CD4-positive, alpha-beta T cell (primary cell): ENCODE results near the gene KIAA1217. TPM values are rescaled to one million over a fixed set of nuclear protein-coding genes. Genes with fewer than 3 reads are reported as not detected.

Source experiments
- ATAC-seq: fragments of 200-7000 bp; cut with Tn5 transposase; one replicate; pipeline ENCODE4 v1.10.0; 2022; ENCODE audit warnings: mild to moderate bottlenecking; ENCODE audit not compliant: poor library complexity
- CTCF ChIA-PET: fragments of 350-600 bp; sonication (Branson Sonifier 250); formaldehyde crosslinking; loops from one replicate; lab custom pipeline; 2021; ENCODE audit warnings: antibody characterized with exemption, inconsistent platforms; lab: Charles Lee
- POLR2A ChIA-PET: fragments of 350-600 bp; sonication (Branson Sonifier 250); formaldehyde crosslinking; loops from one replicate; lab custom pipeline; 2021; ENCODE audit warnings: antibody characterized with exemption, inconsistent platforms; lab: Charles Lee
- DNase-seq, 14 experiments: peaks; one replicate each; pipeline ENCODE4 v3.0.0-alpha.2; 2013 to 2020; ENCODE audit warnings: mixed read lengths in 2 of 14
- H3K27ac ChIP-seq, 2 donors: one replicate each; pipeline versions ENCODE4 v1.5.1 to v1.7.0; 2013; ENCODE audit warnings: low read length in 2 of 2, low read depth in 1 of 2, mild to moderate bottlenecking in 1 of 2
- H3K27me3 ChIP-seq, 2 experiments: 1 replicate in 1 of 2; 2 replicates in 1 of 2; pipeline versions ENCODE4 v1.6.1 to v1.7.0; 2013; ENCODE audit warnings: low read length in 2 of 2, control low read depth in 1 of 2, mild to moderate bottlenecking in 1 of 2, moderate library complexity in 1 of 2; ENCODE audit not compliant: insufficient read depth in 2 of 2, control insufficient read depth in 1 of 2
- H3K36me3 ChIP-seq: one replicate; pipeline ENCODE4 v1.6.1; 2013; ENCODE audit warnings: low read length, control low read depth; ENCODE audit not compliant: insufficient read depth
- H3K4me1 ChIP-seq: one replicate; pipeline ENCODE4 v1.6.1; 2013; ENCODE audit warnings: low read length, control low read depth; ENCODE audit not compliant: insufficient read depth
- H3K4me3 ChIP-seq: one replicate; pipeline ENCODE4 v1.5.1; 2013; ENCODE audit warnings: mild to moderate bottlenecking, low read length, moderate library complexity
- H3K9me3 ChIP-seq, 2 experiments: 1 replicate in 1 of 2; 2 replicates in 1 of 2; pipeline versions ENCODE4 v1.6.1 to v1.7.0; 2013; ENCODE audit warnings: low read length in 2 of 2, mild to moderate bottlenecking in 2 of 2, control low read depth in 1 of 2, moderate library complexity in 1 of 2; ENCODE audit not compliant: control insufficient read depth in 1 of 2, insufficient read depth in 1 of 2
- H3K27ac Mint-ChIP-seq: one replicate; pipeline ENCODE4 v1.8.0; 2020; ENCODE audit warnings: mixed read lengths
- H3K27me3 Mint-ChIP-seq: one replicate; pipeline ENCODE4 v1.8.0; 2021; ENCODE audit warnings: mixed read lengths
- H3K36me3 Mint-ChIP-seq: one replicate; pipeline ENCODE4 v1.8.0; 2021; ENCODE audit warnings: low read depth, mixed read lengths
- H3K4me1 Mint-ChIP-seq: one replicate; pipeline ENCODE4 v1.8.0; 2021; ENCODE audit warnings: low read depth, mixed read lengths
- H3K4me3 Mint-ChIP-seq: one replicate; pipeline ENCODE4 v1.8.0; 2020; ENCODE audit warnings: mild to moderate bottlenecking, mixed read lengths
- H3K9me3 Mint-ChIP-seq: one replicate; pipeline ENCODE4 v1.8.0; 2020; ENCODE audit warnings: mixed read lengths
- intact Hi-C, 2 experiments: fragments of 100-400 bp; cut with DNase I in 1 of 2; cut with micrococcal nuclease in 1 of 2; formaldehyde crosslinking; loops; one replicate each; pipeline versions ENCODE4 v1.15.1 to v1.9.0; 2023 to 2025; cut with DNase I, micrococcal nuclease
- total RNA-seq, 174 experiments: library from RNA in 2 of 174; stranded (reverse) in 2 of 174; gene quantifications; one replicate each; pipeline ENCODE4 v1.2.3 and lab custom pipeline; 2021 to 2026
- TF ChIP-seq, protein P1 (sequence below): fragments of 200-600 bp; IDR thresholded peaks from one replicate; pipeline ENCODE4 v1.8.0; 2022; ENCODE audit warnings: antibody characterized with exemption, mild to moderate bottlenecking

KIAA1217 gene
- total RNA-seq, 2 experiments from 2014 or later = not detected

- Mint-ChIP-seq H3K4me3 (no peak overlapping the region), H3K36me3 (no peaks in the 10 kb centered on the region), H3K27ac (no peak overlapping the region), H3K4me1 (no peaks in the 10 kb centered on the region), H3K9me3 (peaks cover 12% of the 10 kb centered on the region), H3K27me3 (no peaks in the 10 kb centered on the region)
- POLR2A ChIA-PET = no interaction called here
- H3K9me3 ChIP-seq = peaks cover 0 to 5% of the 10 kb centered on the region in 2 experiments
- peaks cover 0 to 1% of the 10 kb centered on the region in 2 experiments for H3K27me3 ChIP-seq
- intact Hi-C loops = no loop called here
- no peaks in the 10 kb centered on the region for H3K4me1 ChIP-seq
- H3K4me3 ChIP-seq = no peak overlapping the region
- TF ChIP-seq, protein P1, sequence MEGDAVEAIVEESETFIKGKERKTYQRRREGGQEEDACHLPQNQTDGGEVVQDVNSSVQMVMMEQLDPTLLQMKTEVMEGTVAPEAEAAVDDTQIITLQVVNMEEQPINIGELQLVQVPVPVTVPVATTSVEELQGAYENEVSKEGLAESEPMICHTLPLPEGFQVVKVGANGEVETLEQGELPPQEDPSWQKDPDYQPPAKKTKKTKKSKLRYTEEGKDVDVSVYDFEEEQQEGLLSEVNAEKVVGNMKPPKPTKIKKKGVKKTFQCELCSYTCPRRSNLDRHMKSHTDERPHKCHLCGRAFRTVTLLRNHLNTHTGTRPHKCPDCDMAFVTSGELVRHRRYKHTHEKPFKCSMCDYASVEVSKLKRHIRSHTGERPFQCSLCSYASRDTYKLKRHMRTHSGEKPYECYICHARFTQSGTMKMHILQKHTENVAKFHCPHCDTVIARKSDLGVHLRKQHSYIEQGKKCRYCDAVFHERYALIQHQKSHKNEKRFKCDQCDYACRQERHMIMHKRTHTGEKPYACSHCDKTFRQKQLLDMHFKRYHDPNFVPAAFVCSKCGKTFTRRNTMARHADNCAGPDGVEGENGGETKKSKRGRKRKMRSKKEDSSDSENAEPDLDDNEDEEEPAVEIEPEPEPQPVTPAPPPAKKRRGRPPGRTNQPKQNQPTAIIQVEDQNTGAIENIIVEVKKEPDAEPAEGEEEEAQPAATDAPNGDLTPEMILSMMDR = no peak
- DNase-seq = no peak
- H3K36me3 ChIP-seq = no peaks in the 10 kb centered on the region
- ATAC-seq = no peak
- CTCF ChIA-PET = no interaction called here
- H3K27ac ChIP-seq = no peak overlapping the region
These were observed 68.8 kb downstream of the KIAA1217 start for GRCh38 chr10:24277771-24278170.

DNA sequence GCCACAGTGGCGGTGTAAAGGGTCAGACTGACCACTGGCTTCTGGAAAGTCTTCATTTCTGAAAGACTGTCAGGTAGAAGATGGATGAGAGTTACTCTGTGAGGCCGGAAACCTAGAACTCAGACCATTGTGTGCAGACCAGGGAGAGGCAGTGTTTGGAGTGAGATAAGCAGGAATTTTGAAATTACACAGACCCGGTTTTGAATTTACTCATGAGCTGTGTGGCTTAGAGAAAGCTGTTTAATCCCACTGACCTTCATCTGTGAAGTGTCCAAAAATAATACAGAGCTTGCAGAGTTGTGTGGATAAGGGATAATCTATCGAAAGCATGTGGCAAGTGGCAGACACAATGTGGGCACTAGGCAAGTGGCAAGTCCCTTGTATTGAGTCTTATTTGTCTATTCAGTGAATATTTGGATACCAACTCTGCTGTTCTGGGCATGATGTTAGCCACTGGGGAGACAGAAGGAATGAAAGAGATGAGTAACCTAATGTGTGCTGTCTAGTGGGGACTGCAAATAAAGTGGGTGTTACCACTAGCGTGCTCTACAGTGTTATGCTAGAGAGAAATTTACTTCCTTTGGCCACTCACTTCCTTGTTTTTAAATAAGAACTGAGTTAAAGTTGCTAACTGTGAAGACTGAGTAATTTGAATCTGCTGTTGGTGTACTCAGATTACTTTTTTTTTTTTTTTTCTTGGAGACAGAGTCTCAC lies 69.4 kb downstream of the KIAA1217 start:
- Mint-ChIP-seq H3K4me1 (no peaks in the 10 kb centered on the region), H3K27me3 (no peaks in the 10 kb centered on the region), H3K27ac (no peak overlapping the region), H3K4me3 (no peak overlapping the region), H3K9me3 (peaks cover 10% of the 10 kb centered on the region), H3K36me3 (no peaks in the 10 kb centered on the region)
- Histone ChIP-seq H3K27me3 (no peaks in the 10 kb centered on the region), H3K4me1 (no peaks in the 10 kb centered on the region), H3K27ac (no peak overlapping the region), H3K36me3 (no peaks in the 10 kb centered on the region), H3K4me3 (no peak overlapping the region), H3K9me3 (peaks cover 0 to 5% of the 10 kb centered on the region in 2 experiments)
- intact Hi-C loops = no loop called here
- POLR2A ChIA-PET = no interaction called here
- CTCF ChIA-PET = no interaction called here
- no peak for ATAC-seq
- TF ChIP-seq, protein P1 = no peak
- no peak for DNase-seq

DNA sequence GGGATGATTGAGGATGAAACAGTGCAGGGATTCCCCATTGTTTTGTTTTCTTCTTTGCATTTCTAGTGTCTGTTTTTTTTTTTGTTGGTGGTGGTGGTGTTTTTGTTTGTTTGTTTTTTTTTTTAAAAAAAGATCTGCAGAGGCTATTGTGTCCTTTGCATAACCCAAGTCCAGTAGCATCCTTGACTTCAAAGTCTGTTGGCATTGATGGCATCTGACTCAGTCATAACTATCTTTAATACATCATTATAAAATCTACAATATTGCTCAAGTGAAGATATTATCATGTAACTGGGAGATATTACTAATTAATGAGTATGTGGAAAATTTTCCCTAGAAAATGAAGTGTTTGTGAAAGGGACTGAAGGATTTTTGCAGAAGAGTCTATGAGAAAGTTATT lies 70.2 kb downstream of the KIAA1217 start:
- ATAC-seq (no peak), DNase-seq (no peak)
- Histone ChIP-seq H3K36me3 (no peaks in the 10 kb centered on the region), H3K4me3 (no peak overlapping the region), H3K27me3 (no peaks in the 10 kb centered on the region), H3K27ac (no peak overlapping the region), H3K4me1 (no peaks in the 10 kb centered on the region), H3K9me3 (peaks cover 0 to 8% of the 10 kb centered on the region in 2 experiments)
- Mint-ChIP-seq H3K4me3 (no peak overlapping the region), H3K27ac (no peak overlapping the region), H3K27me3 (no peaks in the 10 kb centered on the region), H3K4me1 (no peaks in the 10 kb centered on the region), H3K9me3 (peaks cover 10% of the 10 kb centered on the region), H3K36me3 (no peaks in the 10 kb centered on the region)
- CTCF ChIA-PET = no interaction called here
- TF ChIP-seq, protein P1 = no peak
- POLR2A ChIA-PET = no interaction called here
- intact Hi-C loops = no loop called here
